Common myeloid progenitor, CD34-positive (primary cell): ENCODE data around the gene DMRT3.

Experiments
- CTCF ChIA-PET: fragments of 350-600 bp; sonication (Branson Sonifier 250); formaldehyde crosslinking; loops from one replicate; lab custom pipeline; 2021; ENCODE audit warnings: antibody characterized with exemption; lab: Charles Lee
- POLR2A ChIA-PET: fragments of 350-600 bp; sonication (Branson Sonifier 250); formaldehyde crosslinking; loops from one replicate; lab custom pipeline; 2021; ENCODE audit warnings: antibody characterized with exemption; lab: Charles Lee
- DNase-seq, 3 donors: peaks; one replicate each; pipeline versions ENCODE4 v3.0.0 to v3.0.0-alpha.2; 2013
- H3K27ac ChIP-seq, 2 experiments: 1 replicate in 1 of 2; 2 replicates in 1 of 2; pipeline ENCODE4 v1.7.0; 2013; ENCODE audit warnings: inconsistent platforms in 2 of 2, low read length in 2 of 2, mild to moderate bottlenecking in 2 of 2, low read depth in 1 of 2, moderate library complexity in 1 of 2; ENCODE audit not compliant: severe bottlenecking in 2 of 2, insufficient read depth in 1 of 2, poor library complexity in 1 of 2
- H3K27me3 ChIP-seq, 5 experiments: replicated peaks in 2 of 5; 1 replicate in 3 of 5; 2 replicates in 2 of 5; pipeline versions ENCODE4 v1.6.1 to v1.7.0; 2013; ENCODE audit warnings: low read length in 4 of 5, mild to moderate bottlenecking in 2 of 5, moderate library complexity in 2 of 5, inconsistent platforms in 1 of 5; ENCODE audit not compliant: insufficient read depth in 5 of 5, control insufficient read depth in 4 of 5
- H3K36me3 ChIP-seq, 4 experiments: 1 replicate in 2 of 4; 2 replicates in 2 of 4; pipeline versions ENCODE4 v1.6.1 to v1.7.0; 2013; ENCODE audit warnings: low read length in 3 of 4, control low read depth in 1 of 4, mild to moderate bottlenecking in 1 of 4; ENCODE audit not compliant: control insufficient read depth in 4 of 4, insufficient read depth in 4 of 4
- H3K4me1 ChIP-seq, 4 experiments: 1 replicate in 3 of 4; 2 replicates in 1 of 4; pipeline versions ENCODE4 v1.6.1 to v1.7.1; 2013; ENCODE audit warnings: low read length in 3 of 4, mild to moderate bottlenecking in 3 of 4, control low read depth in 1 of 4, inconsistent platforms in 1 of 4, moderate library complexity in 1 of 4; ENCODE audit not compliant: control insufficient read depth in 4 of 4, insufficient read depth in 4 of 4; ENCODE audit errors: control extremely low read depth in 1 of 4
- H3K4me3 ChIP-seq, 7 experiments: 1 replicate in 4 of 7; 2 replicates in 3 of 7; pipeline versions ENCODE4 v1.5.1 to v1.7.0; 2013; ENCODE audit warnings: mild to moderate bottlenecking in 7 of 7, low read length in 6 of 7, moderate library complexity in 6 of 7, inconsistent platforms in 2 of 7, low read depth in 2 of 7, control low read depth in 1 of 7; ENCODE audit not compliant: insufficient read depth in 4 of 7, control insufficient read depth in 1 of 7; ENCODE audit errors: extremely low read depth in 1 of 7
- H3K9me3 ChIP-seq, 5 experiments: 1 replicate in 4 of 5; 2 replicates in 1 of 5; pipeline versions ENCODE4 v1.6.1 to v1.7.1; 2013; ENCODE audit warnings: low read length in 4 of 5, mild to moderate bottlenecking in 2 of 5, inconsistent platforms in 1 of 5, low read depth in 1 of 5, moderate library complexity in 1 of 5; ENCODE audit not compliant: control insufficient read depth in 4 of 5, insufficient read depth in 2 of 5; ENCODE audit errors: control extremely low read depth in 1 of 5
- WGBS: methylation state at CpG from one replicate; pipeline ENCODE4 v1.1.5; 2013; ENCODE audit not compliant: insufficient coverage; 5-methylcytosine and 5-hydroxymethylcytosine counted together

DMRT3 gene

DNA sequence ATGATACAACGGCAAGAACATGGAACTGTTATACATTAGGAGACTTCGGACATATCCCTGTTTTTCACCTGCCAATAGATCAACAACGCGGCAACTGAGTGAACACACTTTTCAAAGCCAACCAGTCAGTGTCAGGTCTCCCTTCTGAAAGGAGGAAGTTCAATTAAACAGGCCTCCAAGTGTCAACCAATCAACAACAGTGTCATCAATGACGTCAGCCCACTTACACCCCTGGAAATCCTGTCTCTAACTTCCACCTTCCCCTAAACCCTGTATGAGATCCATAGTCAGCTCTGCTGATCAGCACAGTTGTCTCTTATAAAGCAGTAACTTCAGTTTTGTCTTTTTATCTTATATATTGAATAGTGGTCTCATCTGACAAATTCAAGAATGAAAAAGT is 36.6 kb downstream of the DMRT3 start:
- Histone ChIP-seq H3K27ac (no peak overlapping the region), H3K4me1 (peaks cover 0 to 3% (median 0%) of the 10 kb centered on the region in 4 experiments), H3K9me3 (no peaks in the 10 kb centered on the region), H3K4me3 (no peak overlapping the region), H3K27me3 (peaks cover 0 to 6% (median 2%) of the 10 kb centered on the region in 5 experiments), H3K36me3 (no peaks in the 10 kb centered on the region)
- peak in 2 of 3 donors; percentile 10 to 24 for DNase-seq
- ChIA-PET POLR2A (no interaction called here), CTCF (interaction anchor here (0.8 to 6.8 kb wide), 3 partner anchors 16 to 122 kb away, joined by 3 to 108 read pairs (median 3); no protein-coding TSS in a partner anchor)
- 0% methylated on average over 1 of the region's 5 CpGs for WGBS

GRCh38 chr9:1014225-1014624 is 37.8 kb downstream of the DMRT3 start:
- H3K27ac ChIP-seq, result no peak overlapping the region
- no peaks in the 10 kb centered on the region for H3K36me3 ChIP-seq
- no peak overlapping the region for H3K4me3 ChIP-seq
- WGBS, result 100% methylated on average over 1 of the region's 4 CpGs
- H3K27me3 ChIP-seq, result peaks cover 0 to 5% (median 3%) of the 10 kb centered on the region in 5 experiments
- DNase-seq, result no peak
- no peaks in the 10 kb centered on the region for H3K9me3 ChIP-seq
- peaks cover 0 to 5% (median 0%) of the 10 kb centered on the region in 4 experiments for H3K4me1 ChIP-seq
- ChIA-PET CTCF (no interaction called here), POLR2A (no interaction called here)

DNA sequence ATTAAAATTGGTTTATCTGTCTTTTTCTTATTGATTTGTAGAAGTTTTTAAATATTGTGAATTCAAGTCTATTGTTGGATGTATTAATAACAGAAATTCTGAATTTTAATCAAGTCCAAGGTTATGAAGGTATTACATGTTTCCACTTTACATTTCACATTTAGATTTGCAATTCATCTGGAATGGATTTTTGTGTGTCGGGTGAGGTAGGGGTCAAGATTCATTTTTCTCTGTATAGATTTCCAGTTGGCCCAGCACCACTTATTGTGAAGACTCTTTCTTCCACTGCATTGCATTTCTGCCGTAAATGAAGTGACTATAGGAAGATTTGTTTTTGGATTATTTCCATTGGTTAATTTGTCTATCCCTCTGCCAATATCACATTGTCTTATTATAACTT is 38.2 kb downstream of the DMRT3 start:
- no peak for DNase-seq
- no peak overlapping the region for H3K4me3 ChIP-seq
- no peak overlapping the region for H3K27ac ChIP-seq
- no peaks in the 10 kb centered on the region for H3K36me3 ChIP-seq
- ChIA-PET POLR2A (no interaction called here), CTCF (no interaction called here)
- H3K4me1 ChIP-seq, result peaks cover 0 to 3% (median 0%) of the 10 kb centered on the region in 4 experiments
- H3K27me3 ChIP-seq, result peaks cover 0 to 6% (median 3%) of the 10 kb centered on the region in 5 experiments
- no peaks in the 10 kb centered on the region for H3K9me3 ChIP-seq
- no CpG with 5 or more reads among the region's 2 CpGs for WGBS

GRCh38 chr9:1018121-1018520 is 41.7 kb downstream of the DMRT3 start:
- peak; percentile 69 to 82 (median 78) for DNase-seq
- H3K36me3 ChIP-seq, result no peaks in the 10 kb centered on the region
- H3K27me3 ChIP-seq, result peaks cover 2 to 23% (median 8%) of the 10 kb centered on the region in 5 experiments
- H3K4me1 ChIP-seq, result peaks cover 0 to 3% (median 0%) of the 10 kb centered on the region in 4 experiments
- ChIA-PET POLR2A (no interaction called here), CTCF (interaction anchor here (2.9 kb wide), 1 partner anchor 9 kb away, joined by 24 read pairs; no protein-coding TSS in a partner anchor)
- no peak overlapping the region for H3K4me3 ChIP-seq
- H3K9me3 ChIP-seq, result peaks cover 0 to 13% (median 0%) of the 10 kb centered on the region in 5 experiments
- H3K27ac ChIP-seq, result no peak overlapping the region
- WGBS, result 12% methylated on average over 8 of the region's 10 CpGs

- Histone ChIP-seq H3K27me3 (peaks cover 2 to 67% (median 19%) of the 10 kb centered on the region in 5 experiments), H3K4me1 (no peaks in the 10 kb centered on the region), H3K4me3 (no peak overlapping the region), H3K27ac (no peak overlapping the region), H3K36me3 (no peaks in the 10 kb centered on the region), H3K9me3 (peaks cover 0 to 17% (median 4%) of the 10 kb centered on the region in 5 experiments)
- CTCF ChIA-PET, result interaction anchor here (3.0 kb wide), 1 partner anchor 14 kb away, joined by 14 read pairs; no protein-coding TSS in a partner anchor
- WGBS, result no CpG with 5 or more reads among the region's 1 CpG
- no peak for DNase-seq
- POLR2A ChIA-PET, result no interaction called here
These were observed 47.7 kb downstream of the DMRT3 start for GRCh38 chr9:1024112-1024511.

DNA sequence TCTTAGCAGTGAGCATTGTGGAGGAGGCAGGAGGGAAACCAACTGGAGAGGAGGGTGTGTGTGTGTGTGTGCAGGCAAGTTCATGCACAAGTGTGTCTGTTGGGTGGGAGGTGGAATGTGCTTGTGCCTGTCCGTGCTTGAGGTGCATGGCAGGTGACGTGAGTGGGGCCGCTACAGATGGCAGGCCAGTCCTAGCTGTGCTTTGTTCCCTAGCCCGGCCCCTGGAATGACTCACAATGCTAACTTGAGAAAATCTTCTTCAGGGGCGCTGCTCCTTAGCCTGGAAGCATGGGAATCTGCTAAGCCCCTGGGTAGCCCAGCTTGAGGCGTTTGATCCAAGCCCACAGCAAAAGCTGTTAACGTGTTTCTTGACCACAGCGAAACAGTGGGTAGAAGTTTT is 48.7 kb downstream of the DMRT3 start:
- ChIA-PET CTCF (interaction anchor here (3.0 kb wide), 1 partner anchor 15 kb away, joined by 14 read pairs; no protein-coding TSS in a partner anchor), POLR2A (no interaction called here)
- peak in 1 of 3 donors; percentile 22 for DNase-seq
- WGBS, result 76% methylated on average over 3 of the region's 8 CpGs
- peaks cover 2 to 69% (median 19%) of the 10 kb centered on the region in 5 experiments for H3K27me3 ChIP-seq
- no peak overlapping the region for H3K27ac ChIP-seq
- H3K4me3 ChIP-seq, result no peak overlapping the region
- peaks cover 0 to 17% (median 4%) of the 10 kb centered on the region in 5 experiments for H3K9me3 ChIP-seq
- H3K4me1 ChIP-seq, result no peaks in the 10 kb centered on the region
- no peaks in the 10 kb centered on the region for H3K36me3 ChIP-seq

DNA sequence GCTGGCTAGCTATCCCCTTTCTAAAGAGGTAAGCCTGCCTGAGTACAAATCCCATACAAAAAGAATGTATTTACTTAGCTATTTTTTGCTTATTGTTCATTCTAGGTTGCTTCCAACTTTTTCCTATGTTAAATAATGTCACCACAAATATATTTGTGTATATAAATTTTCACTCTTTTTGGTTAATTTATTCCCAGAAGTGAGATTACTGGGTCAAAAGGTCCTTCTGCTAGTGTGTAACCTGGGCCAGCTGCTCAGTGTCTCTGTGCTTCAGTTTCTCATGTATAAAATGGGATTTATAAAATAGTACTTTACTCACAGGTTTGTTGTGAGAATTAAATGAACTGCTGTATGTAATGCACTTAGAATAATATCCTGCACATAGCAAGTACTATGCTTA is 49.8 kb downstream of the DMRT3 start:
- CTCF ChIA-PET, result no interaction called here

More for the DNA sequence above, 49.8 kb downstream of the DMRT3 start:
- Histone ChIP-seq H3K36me3 (no peaks in the 10 kb centered on the region), H3K27me3 (peaks cover 2 to 69% (median 15%) of the 10 kb centered on the region in 5 experiments), H3K9me3 (peaks cover 0 to 17% (median 4%) of the 10 kb centered on the region in 5 experiments), H3K4me3 (no peak overlapping the region), H3K27ac (no peak overlapping the region), H3K4me1 (no peaks in the 10 kb centered on the region)
- DNase-seq, result no peak
- POLR2A ChIA-PET, result no interaction called here
